AML-193 (cell line): Measurements from ENCODE around the gene PIGH.
"Not testable (repeated sequence)": the region's sequence is repeated elsewhere in the genome, so short reads cannot be mapped to it uniquely, and the experiment has no call there.

Experiments
- DNase-seq, 2 experiments: peaks; one replicate each; lab custom pipeline; 2025; lab: John Stamatoyannopoulos, UW

PIGH gene

DNA sequence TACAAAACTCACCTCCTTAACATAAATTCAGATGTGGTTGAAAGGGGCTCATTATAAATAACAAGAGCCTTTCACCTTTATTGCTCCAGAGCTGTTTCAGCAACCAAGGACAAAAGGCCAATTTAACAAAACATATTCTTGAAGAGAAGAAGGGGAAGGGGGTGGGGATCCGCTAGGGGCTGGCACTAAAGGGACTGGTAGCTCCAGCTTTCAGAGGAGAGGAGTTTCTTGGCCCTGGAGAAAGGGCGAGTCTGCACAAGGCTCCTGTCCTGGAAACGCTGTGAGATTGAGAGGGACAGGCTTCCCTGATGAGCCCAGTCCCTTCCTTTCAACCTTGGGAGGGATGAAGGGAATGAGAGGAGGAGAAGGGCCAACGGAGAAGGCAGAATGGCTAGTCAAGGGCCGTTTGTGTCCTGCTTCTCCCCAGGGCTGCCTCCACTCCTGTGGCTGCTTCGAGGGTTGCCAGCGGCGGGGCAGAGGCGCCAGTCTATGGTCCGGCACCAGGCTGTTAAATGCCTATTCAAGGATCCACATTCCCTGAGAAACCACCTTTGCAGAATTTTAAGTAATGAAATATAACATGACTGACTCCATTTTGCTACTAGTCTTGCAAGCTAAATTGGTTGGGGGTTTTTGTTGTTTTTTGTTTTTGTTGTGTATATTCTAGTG lies 9.7 kb upstream of the PIGH start:
- DNase-seq: no peak

DNA sequence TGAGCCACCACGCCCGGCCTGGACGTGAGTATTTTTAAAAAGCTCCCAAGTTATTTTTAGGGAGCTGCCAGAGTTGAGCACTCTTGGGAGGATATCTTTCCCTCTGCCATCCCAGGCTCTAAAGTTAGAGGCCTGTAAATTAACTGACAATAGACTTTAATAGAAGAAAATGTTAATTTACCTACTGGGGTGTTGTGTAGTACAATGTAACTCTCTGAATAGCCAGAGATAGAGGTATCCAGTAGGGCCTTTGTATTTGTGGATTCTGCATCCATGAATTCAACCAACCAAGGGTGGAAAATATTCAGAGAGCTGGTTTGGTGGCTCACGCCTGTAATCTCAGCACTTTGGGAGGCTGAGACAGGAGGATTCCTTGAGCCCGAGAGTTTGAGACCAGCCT lies 7.6 kb upstream of the PIGH start:
- no peak for DNase-seq

- no peak for DNase-seq
These were observed 3.0 kb upstream of the PIGH start for GRCh38 chr14:67602995-67603545.

GRCh38 chr14:67602076-67602475 lies 2.0 kb upstream of the PIGH start:
- DNase-seq: no peak

DNA sequence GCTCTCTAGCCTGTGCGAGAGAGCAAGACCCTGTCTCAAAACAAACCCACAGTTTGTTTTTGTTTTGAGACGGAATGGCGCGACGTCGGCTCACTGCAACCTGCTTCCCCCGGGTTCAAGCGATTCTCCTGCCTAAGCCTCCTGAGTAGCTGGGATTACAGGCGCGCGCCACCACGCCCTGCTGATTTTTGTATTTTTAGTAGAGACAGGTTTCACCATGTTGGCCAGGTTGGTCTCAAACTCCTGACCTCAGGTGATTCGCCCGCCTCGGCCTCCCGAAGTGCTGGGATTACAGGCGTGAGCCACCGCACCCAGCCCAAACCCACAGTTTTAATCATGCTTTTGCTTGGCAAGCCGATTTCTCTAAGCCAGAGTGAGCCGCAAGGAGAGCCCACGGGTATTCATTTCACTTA lies 500 bp upstream of the PIGH start:
- DNase-seq: not testable (repeated sequence)

DNA sequence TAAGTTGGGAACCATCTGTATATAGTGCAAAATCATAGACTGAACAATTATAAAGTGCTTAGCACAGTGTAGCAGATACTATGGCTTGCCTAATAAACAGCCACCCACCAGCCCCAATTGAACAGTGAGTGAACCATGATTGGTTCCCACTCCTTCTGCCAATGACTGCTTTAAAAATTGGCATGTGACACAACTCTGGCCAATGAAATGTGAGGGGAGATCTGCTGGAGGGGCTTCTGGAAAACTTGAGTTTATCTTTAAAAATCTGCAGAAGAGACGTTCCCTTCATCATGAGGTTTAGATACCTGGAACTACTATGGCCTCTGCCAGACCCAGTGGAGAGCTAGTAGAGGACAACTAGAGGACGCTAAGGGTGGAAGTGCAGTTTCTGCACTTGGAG lies 4.7 kb downstream of the PIGH start:
- DNase-seq: no peak

GRCh38 chr14:67593650-67594049 lies 6.4 kb downstream of the PIGH start:
- DNase-seq: not testable (repeated sequence)

DNA sequence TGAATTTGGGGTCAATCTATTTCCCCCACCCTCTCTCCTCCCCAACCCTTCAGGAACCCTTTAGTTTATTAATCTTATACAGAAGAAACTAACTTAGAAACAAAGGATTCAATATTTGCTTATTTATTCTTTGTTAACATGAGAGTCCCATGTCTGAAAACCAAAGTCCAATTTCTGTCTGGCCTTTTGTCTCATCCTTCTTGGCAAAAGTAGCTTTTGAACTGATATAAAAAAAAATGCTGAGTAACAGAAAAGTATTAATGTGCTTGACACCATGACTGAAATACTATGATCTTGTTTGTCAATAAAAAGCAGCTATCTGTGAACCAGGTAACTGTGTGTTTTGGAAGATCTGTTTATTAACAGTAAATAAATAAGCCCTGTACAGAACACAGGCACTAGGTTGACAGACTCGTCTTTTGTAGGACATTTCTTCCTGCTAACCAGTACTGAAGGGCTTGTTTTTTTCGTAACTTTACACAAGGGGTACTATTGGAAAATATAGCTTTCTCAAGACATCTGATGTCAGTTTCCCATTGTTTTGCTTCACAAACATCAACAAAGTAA lies 10.8 kb downstream of the PIGH start:
- no peak for DNase-seq

- no peak for DNase-seq
These were observed 13.7 kb downstream of the PIGH start for GRCh38 chr14:67586369-67586768.

GRCh38 chr14:67584978-67585377 lies 15.1 kb downstream of the PIGH start:
- no peak for DNase-seq

- DNase-seq: peak; percentile 25 to 53
These were observed 16.1 kb downstream of the PIGH start for GRCh38 chr14:67583711-67584644.

DNA sequence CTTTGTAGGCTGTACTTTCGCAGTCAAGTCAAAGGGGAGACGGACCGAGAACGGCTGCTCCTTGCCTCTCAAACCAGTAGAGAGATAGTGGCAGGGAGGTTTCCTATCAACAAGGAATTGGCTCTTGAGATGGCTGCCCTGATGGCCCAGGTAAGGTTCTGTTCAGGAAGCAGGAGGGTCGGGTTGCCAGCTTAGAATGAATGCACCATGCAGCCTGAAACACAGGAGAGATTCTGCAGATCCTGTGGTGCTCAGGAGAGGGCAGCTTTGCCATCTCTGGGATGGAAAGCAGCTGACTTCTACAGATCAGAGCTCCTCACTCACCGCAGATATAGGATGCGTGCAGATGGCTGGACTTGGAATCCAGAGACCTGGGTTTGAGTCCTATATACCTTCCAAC lies 18.0 kb downstream of the PIGH start:
- DNase-seq: no peak

- no peak for DNase-seq
These were observed 18.4 kb downstream of the PIGH start for GRCh38 chr14:67581643-67582042.

DNA sequence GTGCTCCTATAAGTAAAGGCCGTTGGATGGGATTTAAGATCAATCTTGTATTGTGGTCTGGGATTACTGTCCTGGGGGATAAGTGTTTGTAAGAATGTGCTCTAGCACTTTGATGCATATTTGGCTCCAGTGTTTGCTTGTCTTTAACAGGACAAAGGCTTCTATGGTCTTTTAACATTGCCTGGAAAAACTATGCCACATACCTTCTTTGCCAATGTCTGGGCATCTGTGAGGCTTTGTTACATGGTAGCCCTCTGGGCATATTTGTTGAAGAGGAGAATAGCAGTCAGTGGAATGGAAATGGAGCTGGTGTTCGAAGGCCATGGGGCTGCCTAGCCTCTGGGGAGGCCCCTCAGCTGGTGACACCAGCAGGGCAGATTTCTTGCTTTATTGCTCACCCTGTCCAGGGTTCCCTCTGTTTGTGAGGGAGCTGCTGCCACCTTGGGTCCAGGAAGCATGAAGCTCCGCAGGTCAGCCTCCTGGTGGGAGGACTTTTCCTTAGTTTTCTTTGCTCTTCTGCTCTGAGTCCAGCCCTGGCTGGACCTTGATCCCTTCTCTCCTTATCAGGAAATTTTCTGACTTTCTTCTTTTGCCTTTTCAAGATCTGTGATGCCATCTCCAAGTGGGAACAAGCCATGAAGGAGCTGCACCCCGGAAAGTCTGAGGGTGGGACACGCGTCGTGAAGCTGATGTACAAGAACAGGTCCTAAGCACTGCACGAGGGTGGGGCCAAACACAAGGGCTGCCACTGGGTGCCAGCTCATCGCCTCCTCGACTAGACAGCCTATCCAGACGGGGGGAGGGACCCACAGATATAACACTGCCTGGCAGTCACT lies 19.5 kb downstream of the PIGH start:
- DNase-seq: no peak

DNA sequence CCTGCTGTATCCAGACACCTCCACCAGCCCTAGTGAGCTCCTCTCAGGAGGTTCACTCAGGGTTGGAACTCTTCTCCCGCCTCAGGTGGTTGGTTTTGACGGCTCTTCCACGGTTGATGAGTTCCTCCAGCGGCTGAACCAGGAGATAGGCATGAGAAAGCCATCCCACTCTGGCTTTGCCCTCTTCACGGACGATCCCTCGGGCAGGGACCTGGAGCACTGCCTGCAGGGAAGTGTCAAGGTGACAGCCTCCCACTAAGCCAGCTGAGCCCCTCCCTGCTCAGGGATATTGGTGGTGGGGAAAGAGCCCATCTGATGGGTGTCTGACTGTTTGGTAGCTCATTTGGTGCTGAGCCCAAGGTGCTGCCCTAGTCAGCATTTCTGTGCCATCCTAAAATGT lies 20.4 kb downstream of the PIGH start:
- DNase-seq: no peak

GRCh38 chr14:67579040-67579439 lies 21.0 kb downstream of the PIGH start:
- no peak for DNase-seq

- no peak for DNase-seq
These were observed 21.9 kb downstream of the PIGH start for GRCh38 chr14:67577909-67578749.

DNA sequence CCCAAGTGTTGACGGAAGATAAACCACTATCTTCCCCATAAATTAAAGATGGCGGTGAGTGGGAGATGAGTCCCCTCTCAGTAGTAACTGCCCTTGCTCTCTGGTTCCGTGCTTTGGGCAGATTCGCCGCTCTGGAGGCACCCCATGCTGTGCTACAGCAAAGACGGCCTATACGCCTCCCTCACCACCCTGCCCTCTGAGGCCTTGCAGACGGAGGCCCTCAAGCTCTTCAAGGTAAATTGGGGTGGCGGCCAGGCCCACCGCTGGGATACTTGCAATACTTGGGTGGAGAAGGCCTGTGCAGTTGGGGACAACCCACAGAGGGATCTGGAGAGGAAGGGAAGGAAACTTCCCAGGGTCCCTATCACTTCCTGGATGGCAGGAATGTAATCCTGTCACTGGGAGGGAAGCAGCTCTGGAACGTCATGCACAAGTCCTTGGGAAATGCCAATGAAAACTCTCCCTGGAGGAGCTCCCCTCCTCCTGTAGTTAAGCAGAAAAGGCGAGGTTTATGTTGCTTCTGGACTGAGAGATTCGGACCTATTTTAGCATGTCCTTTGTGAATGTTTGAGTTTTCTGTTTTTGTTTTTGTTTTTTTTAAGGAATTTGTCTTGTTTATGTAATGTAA lies 22.8 kb downstream of the PIGH start:
- no peak for DNase-seq

DNA sequence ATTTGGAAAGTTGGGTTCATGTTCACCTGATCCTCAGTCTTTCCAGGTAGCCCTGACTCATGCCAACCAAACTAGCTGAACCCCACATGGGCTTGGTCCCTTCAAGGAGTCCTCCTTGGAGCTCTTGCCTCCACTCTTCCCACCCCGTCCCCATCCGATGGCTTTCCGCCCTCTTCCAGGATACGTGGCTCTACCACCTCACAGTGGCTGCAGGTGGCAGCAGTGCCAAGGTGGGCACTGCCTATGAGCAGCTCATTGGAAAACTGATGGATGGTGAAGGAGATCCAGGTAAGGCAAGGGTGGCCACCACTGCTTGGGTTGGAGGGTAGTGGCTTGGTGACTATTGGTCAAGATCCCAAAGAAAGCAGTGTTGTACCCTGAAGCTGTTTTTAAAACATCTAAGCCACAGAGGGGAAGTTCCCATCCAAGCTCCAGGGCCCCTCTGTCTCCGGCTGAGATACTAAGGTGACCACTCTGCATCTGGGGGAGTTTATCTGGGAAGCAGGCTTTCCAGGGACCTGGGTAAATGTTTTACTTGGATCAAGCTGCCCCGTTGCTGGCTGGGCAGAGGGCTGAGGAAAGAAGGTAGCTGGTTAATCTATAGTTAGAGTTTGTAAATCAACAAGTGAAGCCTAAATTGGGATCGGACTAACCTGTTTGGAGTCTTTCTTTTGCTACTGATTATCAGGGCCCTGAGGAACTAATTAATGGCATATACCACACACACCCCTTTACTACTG lies 23.7 kb downstream of the PIGH start:
- DNase-seq: no peak

- DNase-seq: no peak
These were observed 24.4 kb downstream of the PIGH start for GRCh38 chr14:67575684-67576083.
